PC-3 (cell line): ENCODE measurements around the gene ADAMTSL1.

Experiments
- EZH2phosphoT487 ChIP-seq: fragments of 300-600 bp; sonication (generic); IDR thresholded peaks from 2 replicates; pipeline ENCODE4 v1.6.1; 2018; ENCODE audit warnings: mild to moderate bottlenecking, antibody characterized with exemption, low read length, borderline replicate concordance
- TF ChIP-seq, protein P1 (sequence below): fragments of 300-600 bp; sonication (generic); conservative IDR thresholded peaks from 2 replicates; pipeline ENCODE4 v1.5.1; 2017; ENCODE audit warnings: antibody characterized with exemption, low read depth, mild to moderate bottlenecking, low read length

DNA sequence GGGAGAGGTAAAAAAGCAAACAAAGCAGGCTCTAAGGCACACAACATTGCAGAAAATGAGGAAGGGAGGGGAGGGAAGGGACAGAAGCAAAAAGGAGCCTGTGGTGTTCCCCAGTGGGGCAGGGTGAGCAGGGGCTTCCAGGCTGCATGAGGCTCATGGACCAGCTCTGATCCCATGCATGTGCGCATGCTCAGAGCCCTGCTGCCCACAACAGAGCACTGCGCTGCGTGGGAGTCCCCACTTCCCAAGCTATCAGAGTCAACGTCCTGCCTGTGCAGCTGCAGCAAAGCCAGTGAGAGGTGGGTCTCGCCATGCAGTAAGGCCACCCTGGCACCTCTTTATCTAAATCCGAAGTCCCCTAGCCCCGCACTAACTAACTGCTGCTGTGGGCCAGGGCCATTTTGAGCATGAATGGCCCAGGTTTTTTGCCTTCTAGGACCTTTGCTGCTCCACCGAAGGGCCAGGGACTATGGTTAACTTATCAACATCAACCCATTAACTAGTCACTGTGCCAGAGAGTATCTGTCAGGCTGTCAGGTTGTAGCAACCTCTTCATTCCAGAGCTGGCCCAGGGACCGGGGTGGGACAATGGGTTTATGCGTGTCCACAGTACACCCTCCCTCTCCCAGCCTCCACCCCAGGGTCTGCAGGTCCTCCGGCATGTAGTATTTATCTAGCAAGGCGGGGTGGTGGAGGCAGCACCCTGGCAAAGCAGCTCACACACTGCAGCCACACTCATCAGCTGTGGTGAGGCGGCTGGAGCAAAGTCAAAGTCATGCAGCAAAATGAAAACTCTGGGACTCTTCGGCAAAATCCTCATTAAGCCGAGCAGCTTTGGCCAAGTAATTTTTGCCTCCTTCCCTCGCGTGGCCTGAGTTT lies 435.4 kb downstream of the ADAMTSL1 start:
- TF ChIP-seq, protein P1, sequence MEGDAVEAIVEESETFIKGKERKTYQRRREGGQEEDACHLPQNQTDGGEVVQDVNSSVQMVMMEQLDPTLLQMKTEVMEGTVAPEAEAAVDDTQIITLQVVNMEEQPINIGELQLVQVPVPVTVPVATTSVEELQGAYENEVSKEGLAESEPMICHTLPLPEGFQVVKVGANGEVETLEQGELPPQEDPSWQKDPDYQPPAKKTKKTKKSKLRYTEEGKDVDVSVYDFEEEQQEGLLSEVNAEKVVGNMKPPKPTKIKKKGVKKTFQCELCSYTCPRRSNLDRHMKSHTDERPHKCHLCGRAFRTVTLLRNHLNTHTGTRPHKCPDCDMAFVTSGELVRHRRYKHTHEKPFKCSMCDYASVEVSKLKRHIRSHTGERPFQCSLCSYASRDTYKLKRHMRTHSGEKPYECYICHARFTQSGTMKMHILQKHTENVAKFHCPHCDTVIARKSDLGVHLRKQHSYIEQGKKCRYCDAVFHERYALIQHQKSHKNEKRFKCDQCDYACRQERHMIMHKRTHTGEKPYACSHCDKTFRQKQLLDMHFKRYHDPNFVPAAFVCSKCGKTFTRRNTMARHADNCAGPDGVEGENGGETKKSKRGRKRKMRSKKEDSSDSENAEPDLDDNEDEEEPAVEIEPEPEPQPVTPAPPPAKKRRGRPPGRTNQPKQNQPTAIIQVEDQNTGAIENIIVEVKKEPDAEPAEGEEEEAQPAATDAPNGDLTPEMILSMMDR = no peak
- no peak for TF ChIP-seq EZH2phosphoT487
